ENCODE measurements around the gene TGFBR3.

Gene TGFBR3

GRCh38 chr1:91813813-91814212 lies 72.1 kb downstream of the TGFBR3 start:
- ChIA-PET CTCF (no interaction called here), POLR2A (ENCODE audit: low non-redundant PET) (no interaction called here)
- no peak overlapping the region for H3K27ac ChIP-seq
- no peak for DNase-seq (ENCODE audit: low spot score)
- no peak for TF ChIP-seq CTCF (conservative IDR thresholded peaks at IDR 0.05; ENCODE audit: low read depth)

GRCh38 chr1:91811363-91812025 lies 74.5 kb downstream of the TGFBR3 start:
- no peak for TF ChIP-seq CTCF (conservative IDR thresholded peaks at IDR 0.05; ENCODE audit: low read depth)
- DNase-seq (ENCODE audit: low spot score), result no peak
- no peak overlapping the region for H3K27ac ChIP-seq
- POLR2A ChIA-PET (ENCODE audit: low non-redundant PET), result no interaction called here
- CTCF ChIA-PET, result interaction anchor here (0.6 kb wide), 1 partner anchor 53 kb away, joined by 6 read pairs; no protein-coding TSS in a partner anchor

GRCh38 chr1:91809317-91809716 lies 76.6 kb downstream of the TGFBR3 start:
- no peak for TF ChIP-seq CTCF (conservative IDR thresholded peaks at IDR 0.05; ENCODE audit: low read depth)
- POLR2A ChIA-PET (ENCODE audit: low non-redundant PET), result no interaction called here
- CTCF ChIA-PET, result interaction anchor here (0.7 kb wide), 1 partner anchor 284 kb away, joined by 3 read pairs; no protein-coding TSS in a partner anchor
- no peak for DNase-seq (ENCODE audit: low spot score)
- no peak overlapping the region for H3K27ac ChIP-seq

- TF ChIP-seq CTCF (conservative IDR thresholded peaks at IDR 0.05; ENCODE audit: low read depth), result no peak
- CTCF ChIA-PET, result no interaction called here
- no peak for DNase-seq (ENCODE audit: low spot score)
- POLR2A ChIA-PET (ENCODE audit: low non-redundant PET), result no interaction called here
- H3K27ac ChIP-seq, result no peak overlapping the region
Observed at GRCh38 chr1:91807921-91808620, 77.9 kb downstream of the TGFBR3 start.

GRCh38 chr1:91806769-91807700 lies 78.9 kb downstream of the TGFBR3 start:
- no peak overlapping the region for H3K27ac ChIP-seq
- CTCF ChIA-PET, result interaction anchor here (1.0 kb wide), 1 partner anchor 10 kb away, joined by 4 read pairs; no protein-coding TSS in a partner anchor
- POLR2A ChIA-PET (ENCODE audit: low non-redundant PET), result no interaction called here
- DNase-seq (ENCODE audit: low spot score), result no peak
- TF ChIP-seq CTCF (conservative IDR thresholded peaks at IDR 0.05; ENCODE audit: low read depth), result no peak

GRCh38 chr1:91806181-91806768 lies 79.7 kb downstream of the TGFBR3 start:
- POLR2A ChIA-PET (ENCODE audit: low non-redundant PET), result no interaction called here
- TF ChIP-seq CTCF (conservative IDR thresholded peaks at IDR 0.05; ENCODE audit: low read depth), result no peak
- no peak for DNase-seq (ENCODE audit: low spot score)
- CTCF ChIA-PET, result interaction anchor here (1.0 kb wide), 1 partner anchor 9 kb away, joined by 4 read pairs; no protein-coding TSS in a partner anchor
- H3K27ac ChIP-seq, result no peak overlapping the region

All from RWPE1 (cell line).